Colonic mucosa (tissue), 4 donors: ENCODE data around the gene TRAF2. TPM values are rescaled to one million over a fixed set of nuclear protein-coding genes. Genes with fewer than 3 reads are reported as not detected.

Source experiments
- DNase-seq: peaks from one replicate; pipeline ENCODE4 v3.0.0-alpha.2; 2020
- H3K27ac ChIP-seq: fragments of 200-600 bp; one replicate; pipeline ENCODE4 v1.8.0; 2021
- H3K27me3 ChIP-seq: fragments of 200-600 bp; one replicate; pipeline ENCODE4 v1.8.0; 2021
- H3K36me3 ChIP-seq: fragments of 200-600 bp; one replicate; pipeline ENCODE4 v1.8.0; 2021
- H3K4me1 ChIP-seq: fragments of 200-600 bp; one replicate; pipeline ENCODE4 v1.8.0; 2021; ENCODE audit warnings: mild to moderate bottlenecking
- H3K4me3 ChIP-seq: fragments of 200-600 bp; one replicate; pipeline ENCODE4 v1.8.0; 2021
- H3K9ac ChIP-seq, 2 donors: one replicate each; pipeline ENCODE4 v1.7.0; 2013; ENCODE audit warnings: control low read depth in 2 of 2, low read depth in 2 of 2, low read length in 2 of 2
- H3K9me3 ChIP-seq: fragments of 200-600 bp; one replicate; pipeline ENCODE4 v1.8.0; 2021
- intact Hi-C: fragments of 100-400 bp; cut with DNase I; formaldehyde crosslinking; loops from one replicate; pipeline ENCODE4 v1.14.1; 2022
- microRNA-seq: library from miRNA; unstranded; fragments of <30 nt; microRNA quantifications from one replicate; pipeline ENCODE4, GENCODE V29; 2019
- total RNA-seq, 2 donors: library from RNA; stranded (reverse); fragmentation: NEBNext Ultra II Directional in 1 of 2; extraction: Animal tissue kit (Norgen Biotek cat#: 25700) in 1 of 2; gene quantifications; one replicate each; pipeline ENCODE4 v1.2.1, GENCODE V29; 2021
- TF ChIP-seq, protein P1 (sequence below): fragments of 200-600 bp; IDR thresholded peaks from one replicate; pipeline ENCODE4 v1.8.0; 2022; ENCODE audit warnings: antibody characterized with exemption, mild to moderate bottlenecking
- donor health status: healthy.
- donor health status: DM: no; HTN: no; CAD: no.
- donor health status: DM: no; HTN: no; CAD: no.

Gene TRAF2
- total RNA-seq, 2 donors from 2014 or later, result 22.4 to 50.6 TPM

DNA sequence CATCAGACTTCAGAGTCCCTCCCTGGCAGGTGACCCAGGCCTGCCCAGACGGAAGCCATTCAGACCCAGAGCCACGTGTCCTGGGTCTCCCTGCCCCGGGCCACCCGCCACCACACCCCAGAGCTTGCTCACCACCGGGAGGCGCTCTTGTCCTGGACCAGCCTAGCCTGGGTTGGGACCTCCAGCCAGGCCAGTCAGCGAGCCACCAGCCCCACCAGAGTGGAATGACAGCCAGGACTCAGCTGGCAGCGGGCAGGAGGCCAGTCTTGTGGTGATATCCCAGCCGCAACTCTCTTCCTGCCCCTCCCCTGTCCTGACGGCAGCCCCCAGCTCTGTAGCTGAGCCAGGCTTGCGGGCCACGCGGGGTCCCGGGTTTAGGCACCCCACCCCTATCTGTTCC lies 89.3 kb downstream of the TRAF2 start:
- Histone ChIP-seq H3K27ac (no peak overlapping the region), H3K4me1 (peaks cover 4% of the 10 kb centered on the region), H3K27me3 (no peaks in the 10 kb centered on the region), H3K9ac (no peak overlapping the region), H3K4me3 (no peak overlapping the region), H3K9me3 (no peaks in the 10 kb centered on the region), H3K36me3 (no peaks in the 10 kb centered on the region)
- TF ChIP-seq, protein P1, sequence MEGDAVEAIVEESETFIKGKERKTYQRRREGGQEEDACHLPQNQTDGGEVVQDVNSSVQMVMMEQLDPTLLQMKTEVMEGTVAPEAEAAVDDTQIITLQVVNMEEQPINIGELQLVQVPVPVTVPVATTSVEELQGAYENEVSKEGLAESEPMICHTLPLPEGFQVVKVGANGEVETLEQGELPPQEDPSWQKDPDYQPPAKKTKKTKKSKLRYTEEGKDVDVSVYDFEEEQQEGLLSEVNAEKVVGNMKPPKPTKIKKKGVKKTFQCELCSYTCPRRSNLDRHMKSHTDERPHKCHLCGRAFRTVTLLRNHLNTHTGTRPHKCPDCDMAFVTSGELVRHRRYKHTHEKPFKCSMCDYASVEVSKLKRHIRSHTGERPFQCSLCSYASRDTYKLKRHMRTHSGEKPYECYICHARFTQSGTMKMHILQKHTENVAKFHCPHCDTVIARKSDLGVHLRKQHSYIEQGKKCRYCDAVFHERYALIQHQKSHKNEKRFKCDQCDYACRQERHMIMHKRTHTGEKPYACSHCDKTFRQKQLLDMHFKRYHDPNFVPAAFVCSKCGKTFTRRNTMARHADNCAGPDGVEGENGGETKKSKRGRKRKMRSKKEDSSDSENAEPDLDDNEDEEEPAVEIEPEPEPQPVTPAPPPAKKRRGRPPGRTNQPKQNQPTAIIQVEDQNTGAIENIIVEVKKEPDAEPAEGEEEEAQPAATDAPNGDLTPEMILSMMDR, result no peak
- intact Hi-C loops, result no loop called here
- no peak for DNase-seq

Small RNA genes lying within 50 kb of the gene (microRNA-seq; reads per million reads assigned to microRNA genes)
- not detected for gene MIR4479

Other genes starting within 250 kb of the TRAF2 start
- 10 to 100 TPM; 17.3 to 28.4 TPM for gene EGFL7, start 223.6 kb upstream of the TRAF2 start, total RNA-seq
- gene AGPAT2, start 199.1 kb upstream of the TRAF2 start, total RNA-seq, result 100 to 1,000 TPM; 197 to 372 TPM
- 1 to 10 TPM in 1 of 2 donors, under 1 TPM in 1; 0.82 to 2.8 TPM for gene DIPK1B, start 173.9 kb upstream of the TRAF2 start, total RNA-seq
- gene LCN10, start 143.6 kb upstream of the TRAF2 start, total RNA-seq, result 1 to 10 TPM in 1 of 2 donors, under 1 TPM in 1; 0.11 to 3.3 TPM
- 1 to 10 TPM in 1 of 2 donors, under 1 TPM in 1; 0.56 to 1.2 TPM for gene LCN6, start 138.0 kb upstream of the TRAF2 start, total RNA-seq
- not detected for gene LCN8, start 128.3 kb upstream of the TRAF2 start, total RNA-seq
- 1 to 10 TPM in 1 of 2 donors, not detected in 1; 3.4 TPM for gene LCN15, start 122.0 kb upstream of the TRAF2 start, total RNA-seq
- gene TMEM141, start 95.2 kb upstream of the TRAF2 start, total RNA-seq, result 100 to 1,000 TPM; 236 to 366 TPM
- 10 to 100 TPM in 1 of 2 donors, 1 to 10 TPM in 1; 2.4 to 20.0 TPM for gene CCDC183, start 90.2 kb upstream of the TRAF2 start, total RNA-seq
- gene RABL6, start 78.6 kb upstream of the TRAF2 start, total RNA-seq, result 100 to 1,000 TPM; 126 to 163 TPM
- 10 to 100 TPM; 11.5 to 17.1 TPM for gene AJM1, start 44.0 kb upstream of the TRAF2 start, total RNA-seq
- 100 to 1,000 TPM; 137 to 176 TPM for gene PHPT1, start 37.1 kb upstream of the TRAF2 start, total RNA-seq
- gene MAMDC4, start 34.2 kb upstream of the TRAF2 start, total RNA-seq, result 10 to 100 TPM; 11.0 to 61.7 TPM
- 100 to 1,000 TPM; 442 to 494 TPM for gene EDF1, start 20.2 kb upstream of the TRAF2 start, total RNA-seq
- gene FBXW5, start 58.2 kb downstream of the TRAF2 start, total RNA-seq, result 100 to 1,000 TPM; 162 to 174 TPM
- 10 to 100 TPM in 1 of 2 donors, 1 to 10 TPM in 1; 5.3 to 11.9 TPM for gene C8G, start 58.7 kb downstream of the TRAF2 start, total RNA-seq
- 1 to 10 TPM; 6.5 to 8.6 TPM for gene LCN12, start 65.8 kb downstream of the TRAF2 start, total RNA-seq
- 10 to 100 TPM; 15.9 to 26.1 TPM for gene PTGDS, start 91.0 kb downstream of the TRAF2 start, total RNA-seq
- gene LCNL1, start 96.5 kb downstream of the TRAF2 start, total RNA-seq, result not detected
- 10 to 100 TPM; 29.9 to 81.0 TPM for gene PAXX, start 105.9 kb downstream of the TRAF2 start, total RNA-seq
- gene CLIC3, start 110.1 kb downstream of the TRAF2 start, total RNA-seq, result 10 to 100 TPM in 1 of 2 donors, 1 to 10 TPM in 1; 3.6 to 15.4 TPM
- gene ABCA2, start 141.7 kb downstream of the TRAF2 start, total RNA-seq, result 10 to 100 TPM; 22.4 to 47.5 TPM
- not detected for gene FUT7, start 145.6 kb downstream of the TRAF2 start, total RNA-seq
- 100 to 1,000 TPM; 149 to 177 TPM for gene NPDC1, start 159.7 kb downstream of the TRAF2 start, total RNA-seq
- 10 to 100 TPM; 20.5 to 22.1 TPM for gene ENTPD2, start 167.5 kb downstream of the TRAF2 start, total RNA-seq
- 10 to 100 TPM; 19.2 to 57.8 TPM for gene SAPCD2, start 184.0 kb downstream of the TRAF2 start, total RNA-seq
- gene UAP1L1, start 191.0 kb downstream of the TRAF2 start, total RNA-seq, result 10 to 100 TPM in 1 of 2 donors, 1 to 10 TPM in 1; 9.0 to 13.0 TPM
- 10 to 100 TPM; 43.5 to 52.6 TPM for gene MAN1B1, start 200.5 kb downstream of the TRAF2 start, total RNA-seq
- 10 to 100 TPM; 46.2 to 52.5 TPM for gene DPP7, start 228.2 kb downstream of the TRAF2 start, total RNA-seq